WTC11 (cell line): Measurements from ENCODE around the gene OR2V2.

Experiments
- ATF1 ChIP-seq: sonication (generic); formaldehyde crosslinking; IDR thresholded peaks from 2 replicates; pipeline ENCODE4 v1.8.1; 2023; ENCODE audit warnings: mild to moderate bottlenecking, moderate library complexity, missing genetic modification reagents
- CREM ChIP-seq: sonication (generic); formaldehyde crosslinking; IDR thresholded peaks from 2 replicates; pipeline ENCODE4 v1.8.1; 2022; ENCODE audit warnings: mild to moderate bottlenecking, missing genetic modification reagents, moderate library complexity
- ELF4 ChIP-seq: sonication (generic); formaldehyde crosslinking; IDR thresholded peaks from 2 replicates; pipeline ENCODE4 v1.8.1; 2022; ENCODE audit warnings: low read depth, mild to moderate bottlenecking, moderate library complexity, missing genetic modification reagents
- EMX1 ChIP-seq: fragments of 250-450 bp; sonication (Bioruptor Pico); IDR thresholded peaks from 2 replicates; pipeline ENCODE4 v1.8.0; 2021; ENCODE audit warnings: mild to moderate bottlenecking
- GRHL2 ChIP-seq: fragments of 250-450 bp; sonication (Bioruptor Pico); IDR thresholded peaks from 2 replicates; pipeline ENCODE4 v1.8.0; 2022; ENCODE audit warnings: mild to moderate bottlenecking, moderate library complexity; ENCODE audit not compliant: insufficient replicate concordance, severe bottlenecking
- HMGA2 ChIP-seq: fragments of 250-450 bp; sonication (Bioruptor Pico); IDR thresholded peaks from 2 replicates; pipeline ENCODE4 v1.4.0; 2021; ENCODE audit warnings: mild to moderate bottlenecking, moderate library complexity
- SP1 ChIP-seq: sonication (generic); formaldehyde crosslinking; conservative IDR thresholded peaks from 2 replicates; pipeline ENCODE4 v1.8.1; 2022; ENCODE audit warnings: missing genetic modification reagents
- ZNF671 ChIP-seq: fragments of 250-450 bp; sonication (Bioruptor Pico); IDR thresholded peaks from 2 replicates; pipeline ENCODE4 v1.8.0; 2021; ENCODE audit warnings: mild to moderate bottlenecking
- TF ChIP-seq, protein P1 (sequence below): fragments of 200-600 bp; IDR thresholded peaks from 2 replicates; pipeline ENCODE4 v1.8.0; 2022; ENCODE audit warnings: antibody characterized with exemption
- TF ChIP-seq, protein P2 (sequence below): sonication (generic); formaldehyde crosslinking; IDR thresholded peaks from 2 replicates; pipeline ENCODE4 v1.8.1; 2023; ENCODE audit warnings: mild to moderate bottlenecking, missing genetic modification reagents
- TF ChIP-seq, protein P3 (sequence below): fragments of 250-450 bp; sonication (Bioruptor Pico); IDR thresholded peaks from 2 replicates; pipeline ENCODE4 v1.8.0; 2021; ENCODE audit warnings: mild to moderate bottlenecking

DNA sequence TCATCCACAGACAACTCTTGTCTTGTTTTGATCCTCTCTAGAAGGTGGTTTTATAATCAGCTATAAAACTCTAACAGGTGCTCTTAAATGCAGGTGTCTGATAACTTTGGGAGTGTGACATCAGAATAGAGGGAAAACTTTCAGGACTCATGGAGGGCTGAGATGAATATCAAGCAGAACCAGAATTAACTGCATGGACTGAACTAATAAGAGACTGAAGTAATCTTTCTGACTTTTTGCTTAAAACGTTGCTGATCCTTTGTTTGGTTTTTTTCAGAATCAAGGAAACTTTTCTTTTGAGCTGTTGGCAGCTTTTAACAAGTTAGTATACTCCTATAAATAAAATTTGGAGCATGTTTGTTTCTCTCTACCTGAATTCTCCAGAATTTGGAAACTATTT lies 2.3 kb upstream of the OR2V2 start:
- TF ChIP-seq HMGA2 (CRISPR knock-in tag) (no peak), GRHL2 (CRISPR knock-in tag) (no peak), CREM (CRISPR knock-in tag) (no peak), EMX1 (CRISPR knock-in tag) (no peak), ELF4 (CRISPR knock-in tag) (no peak), ZNF671 (CRISPR knock-in tag) (no peak), ATF1 (CRISPR knock-in tag) (no peak), SP1 (no peak)
- TF ChIP-seq, protein P1, sequence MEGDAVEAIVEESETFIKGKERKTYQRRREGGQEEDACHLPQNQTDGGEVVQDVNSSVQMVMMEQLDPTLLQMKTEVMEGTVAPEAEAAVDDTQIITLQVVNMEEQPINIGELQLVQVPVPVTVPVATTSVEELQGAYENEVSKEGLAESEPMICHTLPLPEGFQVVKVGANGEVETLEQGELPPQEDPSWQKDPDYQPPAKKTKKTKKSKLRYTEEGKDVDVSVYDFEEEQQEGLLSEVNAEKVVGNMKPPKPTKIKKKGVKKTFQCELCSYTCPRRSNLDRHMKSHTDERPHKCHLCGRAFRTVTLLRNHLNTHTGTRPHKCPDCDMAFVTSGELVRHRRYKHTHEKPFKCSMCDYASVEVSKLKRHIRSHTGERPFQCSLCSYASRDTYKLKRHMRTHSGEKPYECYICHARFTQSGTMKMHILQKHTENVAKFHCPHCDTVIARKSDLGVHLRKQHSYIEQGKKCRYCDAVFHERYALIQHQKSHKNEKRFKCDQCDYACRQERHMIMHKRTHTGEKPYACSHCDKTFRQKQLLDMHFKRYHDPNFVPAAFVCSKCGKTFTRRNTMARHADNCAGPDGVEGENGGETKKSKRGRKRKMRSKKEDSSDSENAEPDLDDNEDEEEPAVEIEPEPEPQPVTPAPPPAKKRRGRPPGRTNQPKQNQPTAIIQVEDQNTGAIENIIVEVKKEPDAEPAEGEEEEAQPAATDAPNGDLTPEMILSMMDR: no peak
- TF ChIP-seq, protein P2, sequence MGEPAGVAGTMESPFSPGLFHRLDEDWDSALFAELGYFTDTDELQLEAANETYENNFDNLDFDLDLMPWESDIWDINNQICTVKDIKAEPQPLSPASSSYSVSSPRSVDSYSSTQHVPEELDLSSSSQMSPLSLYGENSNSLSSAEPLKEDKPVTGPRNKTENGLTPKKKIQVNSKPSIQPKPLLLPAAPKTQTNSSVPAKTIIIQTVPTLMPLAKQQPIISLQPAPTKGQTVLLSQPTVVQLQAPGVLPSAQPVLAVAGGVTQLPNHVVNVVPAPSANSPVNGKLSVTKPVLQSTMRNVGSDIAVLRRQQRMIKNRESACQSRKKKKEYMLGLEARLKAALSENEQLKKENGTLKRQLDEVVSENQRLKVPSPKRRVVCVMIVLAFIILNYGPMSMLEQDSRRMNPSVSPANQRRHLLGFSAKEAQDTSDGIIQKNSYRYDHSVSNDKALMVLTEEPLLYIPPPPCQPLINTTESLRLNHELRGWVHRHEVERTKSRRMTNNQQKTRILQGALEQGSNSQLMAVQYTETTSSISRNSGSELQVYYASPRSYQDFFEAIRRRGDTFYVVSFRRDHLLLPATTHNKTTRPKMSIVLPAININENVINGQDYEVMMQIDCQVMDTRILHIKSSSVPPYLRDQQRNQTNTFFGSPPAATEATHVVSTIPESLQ (CRISPR knock-in tag): no peak
- TF ChIP-seq, protein P3, sequence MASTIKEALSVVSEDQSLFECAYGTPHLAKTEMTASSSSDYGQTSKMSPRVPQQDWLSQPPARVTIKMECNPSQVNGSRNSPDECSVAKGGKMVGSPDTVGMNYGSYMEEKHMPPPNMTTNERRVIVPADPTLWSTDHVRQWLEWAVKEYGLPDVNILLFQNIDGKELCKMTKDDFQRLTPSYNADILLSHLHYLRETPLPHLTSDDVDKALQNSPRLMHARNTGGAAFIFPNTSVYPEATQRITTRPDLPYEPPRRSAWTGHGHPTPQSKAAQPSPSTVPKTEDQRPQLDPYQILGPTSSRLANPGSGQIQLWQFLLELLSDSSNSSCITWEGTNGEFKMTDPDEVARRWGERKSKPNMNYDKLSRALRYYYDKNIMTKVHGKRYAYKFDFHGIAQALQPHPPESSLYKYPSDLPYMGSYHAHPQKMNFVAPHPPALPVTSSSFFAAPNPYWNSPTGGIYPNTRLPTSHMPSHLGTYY (CRISPR knock-in tag): no peak
